Head of caudate nucleus (tissue), 42 donors: ENCODE measurements around the gene KCNQ1.

ENCODE experiments used
- DNase-seq, 42 donors: peaks; one replicate each; pipeline versions ENCODE4 v3.0.0 to v3.0.0-alpha.2; 2020 to 2021; ENCODE audit warnings: mixed read lengths in 7 of 42
- intact Hi-C: fragments of 100-400 bp; cut with DNase I; formaldehyde crosslinking; loops from one replicate; pipeline ENCODE4 v1.15.0; 2022

The KCNQ1 gene

GRCh38 chr11:2896047-2896446 lies 451.2 kb downstream of the KCNQ1 start:
- intact Hi-C loops = loop anchor here (10.0 kb wide), 1 partner anchor 591 kb away; the partner anchor contains the start of genes C11orf21 and TSPAN32
- DNase-seq = no peak

- intact Hi-C loops = loop anchor here (10.0 kb wide), 1 partner anchor 592 kb away; the partner anchor contains the start of genes C11orf21 and TSPAN32
- no peak for DNase-seq
Measured at GRCh38 chr11:2897048-2897447, 452.2 kb downstream of the KCNQ1 start.

- intact Hi-C loops = loop anchor here (10.0 kb wide), 1 partner anchor 594 kb away; the partner anchor contains the start of genes C11orf21 and TSPAN32
- peak in 7 of 42 donors; percentile 8 to 70 (median 35) for DNase-seq
Measured at GRCh38 chr11:2898366-2899079, 453.7 kb downstream of the KCNQ1 start.
